ENCODE data around the gene BNIP1.

GRCh38 chr5:173213236-173213933 lies 69.1 kb downstream of the BNIP1 start:
- TF ChIP-seq REST (IDR thresholded peaks at IDR 0.05; ENCODE audit: borderline replicate concordance) (no peak), CTCF (IDR thresholded peaks at IDR 0.05; ENCODE audit: poor library complexity, severe bottlenecking) (no peak), EZH2 (IDR thresholded peaks at IDR 0.05; ENCODE audit: borderline replicate concordance, insufficient read depth, low read length, poor library complexity, severe bottlenecking) (no peak), POLR2AphosphoS5 (IDR thresholded peaks at IDR 0.05) (no peak), EP300 (conservative IDR thresholded peaks at IDR 0.05; ENCODE audit: poor library complexity, severe bottlenecking) (no peak), SMC3 (conservative IDR thresholded peaks at IDR 0.05; ENCODE audit: poor library complexity) (no peak), RAD21 (conservative IDR thresholded peaks at IDR 0.05) (no peak), TAF1 (IDR thresholded peaks at IDR 0.05; ENCODE audit: low read depth) (no peak)
